Activated T-cell treated with anti-CD3 and anti-CD28 coated beads for 48 hours (primary cell): ENCODE measurements around the gene PSMD6.

ENCODE experiments used
- DNase-seq: peaks from one replicate; pipeline ENCODE4 v3.0.0-alpha.2; 2020; ENCODE audit warnings: low read depth

The PSMD6 gene

DNA sequence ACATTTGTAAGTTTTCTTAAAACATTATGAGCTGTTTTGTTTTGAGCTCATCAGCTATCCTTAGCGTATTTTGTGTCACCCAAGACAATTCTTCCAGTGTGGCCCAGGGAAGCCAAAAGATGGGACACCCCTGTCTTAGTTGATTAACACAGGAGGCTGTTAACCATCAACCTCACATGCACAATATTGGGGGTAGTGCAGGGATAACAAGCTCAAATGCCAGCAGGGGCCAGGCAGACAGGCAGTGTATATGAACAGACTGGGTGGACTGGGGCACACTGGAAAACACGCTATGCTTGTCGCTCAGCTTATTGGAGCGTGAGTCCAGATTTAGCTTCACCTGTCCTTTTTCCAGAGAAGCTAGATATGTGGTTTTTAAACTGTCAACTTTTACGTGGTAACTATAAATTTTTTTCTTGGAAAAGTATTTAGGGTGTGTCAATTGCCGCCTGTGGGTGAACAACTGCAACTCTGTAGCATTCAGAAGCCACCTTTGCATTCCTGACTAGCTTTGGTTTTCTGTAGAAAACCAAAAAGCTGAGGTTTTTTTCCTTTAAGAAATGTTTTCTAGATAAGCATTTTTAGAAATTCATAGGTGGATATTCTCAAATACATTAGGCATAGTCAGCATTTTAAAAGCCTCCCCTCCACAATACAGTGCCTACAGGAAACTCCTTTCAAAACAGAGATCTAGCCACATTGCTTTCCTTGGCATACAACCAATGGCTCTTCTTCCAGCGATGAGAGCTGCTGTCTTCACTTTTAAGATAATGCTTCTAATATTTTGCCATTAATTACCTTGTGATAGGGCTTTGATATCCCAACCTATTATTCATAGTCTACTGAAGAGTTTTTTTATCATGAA lies 14.6 kb downstream of the PSMD6 start:
- DNase-seq, result no peak

DNA sequence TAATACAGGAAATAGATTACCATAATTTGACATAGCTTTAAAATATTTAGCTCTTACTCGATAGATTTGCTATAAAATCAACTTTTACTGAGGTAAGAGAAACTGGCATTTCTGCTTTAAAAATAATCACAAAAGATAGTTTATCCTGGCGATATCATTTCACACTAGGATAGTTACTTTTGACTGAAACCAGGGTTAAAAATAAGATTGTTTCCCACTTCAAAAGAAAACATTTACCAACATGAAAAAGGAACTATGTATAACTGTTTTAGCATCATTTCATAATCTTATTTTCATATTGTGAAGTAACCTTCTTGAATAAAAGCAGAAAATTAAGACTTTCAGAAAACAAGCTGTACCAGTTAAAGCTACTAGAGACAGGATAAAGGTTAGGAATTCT lies 15.3 kb downstream of the PSMD6 start:
- no peak for DNase-seq

DNA sequence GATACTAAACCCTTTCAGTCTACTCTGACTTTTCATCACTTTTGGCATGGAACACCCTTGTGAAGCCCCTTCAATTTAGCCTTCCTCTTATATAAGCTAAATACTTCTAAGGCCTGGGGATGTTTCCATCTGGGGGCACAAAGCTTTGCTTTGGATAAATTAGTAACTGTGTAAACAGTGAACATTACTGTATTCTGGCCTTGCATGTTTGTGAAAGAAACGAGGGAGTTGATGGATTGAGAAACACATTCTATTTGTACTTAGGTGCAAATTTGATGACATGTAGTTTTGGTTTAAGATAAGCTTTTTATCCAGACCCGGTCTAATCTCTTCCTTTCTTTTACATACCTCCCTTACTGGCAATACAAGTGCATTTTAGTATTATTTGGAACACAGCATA lies 19.7 kb downstream of the PSMD6 start:
- DNase-seq, result no peak

DNA sequence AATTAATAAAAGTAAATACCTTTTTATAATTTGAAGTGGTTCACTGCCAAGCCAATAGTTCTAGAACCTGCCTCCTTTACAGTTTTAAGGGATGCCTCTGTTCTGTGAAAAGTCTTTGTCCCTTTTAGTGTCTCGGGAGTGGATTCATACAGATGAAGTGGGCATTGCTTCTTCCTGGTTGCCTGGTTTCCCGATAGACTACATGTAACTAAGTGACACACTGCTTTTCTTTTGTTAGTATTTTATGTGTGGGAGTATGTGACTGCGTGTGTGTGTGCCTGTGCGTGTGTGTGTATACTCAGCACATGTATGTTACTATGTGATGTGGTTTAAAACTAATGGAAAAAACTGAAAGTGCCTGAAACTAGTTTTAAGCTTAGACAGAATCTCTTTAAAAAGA lies 21.1 kb downstream of the PSMD6 start:
- DNase-seq, result no peak

DNA sequence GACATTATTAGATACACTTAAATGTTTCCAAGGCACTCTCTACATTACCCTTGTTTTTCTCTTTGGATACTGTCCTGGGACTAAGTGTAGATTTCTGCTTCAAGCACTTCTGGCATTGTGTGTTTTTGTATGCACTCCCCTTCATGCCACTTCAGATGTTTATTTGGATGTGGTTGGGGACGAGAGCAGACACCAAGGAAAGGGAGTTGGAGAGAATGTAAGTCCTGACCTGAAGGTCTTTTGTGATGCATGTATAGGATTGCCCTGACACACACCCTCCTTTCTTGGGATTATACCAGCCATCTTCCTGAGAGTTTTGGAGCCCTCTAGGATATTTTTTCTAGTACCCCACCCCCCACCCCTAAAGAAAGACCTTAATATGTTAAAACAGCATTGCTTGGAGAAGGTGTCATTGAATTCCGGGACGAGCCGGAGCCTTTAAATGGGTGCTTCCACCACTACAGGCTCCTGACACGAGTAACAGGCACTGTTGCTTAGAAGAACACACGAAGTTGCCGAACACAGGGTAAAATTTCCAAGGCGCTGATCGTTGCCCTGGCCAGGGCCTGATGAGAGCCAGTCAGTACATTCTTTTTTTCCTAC lies 22.7 kb downstream of the PSMD6 start:
- no peak for DNase-seq

DNA sequence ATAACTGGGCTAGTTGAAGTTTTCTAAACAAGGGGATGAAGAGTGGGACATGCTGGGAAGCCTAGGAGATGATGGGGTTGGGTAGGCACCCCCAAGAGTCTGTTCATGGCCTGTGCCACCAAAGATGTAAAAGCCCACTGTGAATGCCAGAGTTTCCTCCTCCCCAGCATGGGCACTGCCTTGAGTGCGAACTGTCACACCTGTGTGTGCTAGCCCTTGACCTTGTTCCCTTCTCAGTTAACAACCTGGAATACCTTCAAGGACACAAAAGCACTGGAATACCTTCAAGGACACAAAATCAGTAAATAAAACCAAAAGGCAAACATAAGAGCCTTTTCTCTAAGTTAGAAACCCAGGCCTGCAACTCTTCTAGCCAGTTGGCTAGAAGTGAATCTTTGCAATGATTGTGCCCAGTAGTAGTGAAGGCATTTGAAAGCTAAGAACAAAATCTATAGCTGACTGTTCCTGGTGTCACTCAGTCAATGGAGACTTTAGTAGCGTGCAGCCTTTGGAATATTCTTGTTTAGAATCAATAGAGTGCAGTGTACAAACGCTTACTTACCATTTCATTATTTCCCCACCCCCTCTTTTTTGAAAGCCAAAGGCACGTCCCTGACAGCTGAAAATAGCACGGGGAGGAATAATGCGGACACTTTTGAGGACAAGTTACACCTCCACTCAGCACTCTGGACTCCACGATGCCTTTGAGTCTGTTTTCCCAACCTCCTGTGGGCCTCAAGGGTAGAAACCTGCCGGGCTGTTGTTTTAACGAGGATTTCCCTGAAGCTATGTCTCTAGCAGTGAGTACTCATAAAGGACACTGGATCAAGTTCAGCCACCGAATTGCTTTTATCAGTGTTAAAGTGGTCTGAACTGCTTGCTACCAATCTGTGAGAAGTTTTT lies 24.2 kb downstream of the PSMD6 start:
- DNase-seq, result no peak

DNA sequence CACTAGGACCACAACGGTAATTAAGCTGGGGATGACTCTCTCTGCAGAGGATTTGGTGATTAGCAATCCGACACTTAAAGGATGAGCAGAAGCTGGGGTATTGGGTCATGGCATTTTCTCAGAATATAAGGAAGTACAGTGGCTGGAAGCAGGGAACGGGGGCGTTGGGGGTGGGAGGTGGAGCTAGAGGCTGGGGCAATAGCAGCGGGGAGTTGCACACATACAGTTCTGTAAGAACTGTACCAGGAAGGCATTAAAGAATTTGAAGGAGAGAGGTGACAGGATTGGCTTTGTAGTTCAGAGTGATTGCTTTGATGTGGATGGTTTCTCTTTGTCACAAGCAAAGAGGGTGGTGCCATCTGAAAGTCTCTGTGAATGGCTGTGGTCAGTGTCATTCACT lies 28.2 kb downstream of the PSMD6 start:
- no peak for DNase-seq

DNA sequence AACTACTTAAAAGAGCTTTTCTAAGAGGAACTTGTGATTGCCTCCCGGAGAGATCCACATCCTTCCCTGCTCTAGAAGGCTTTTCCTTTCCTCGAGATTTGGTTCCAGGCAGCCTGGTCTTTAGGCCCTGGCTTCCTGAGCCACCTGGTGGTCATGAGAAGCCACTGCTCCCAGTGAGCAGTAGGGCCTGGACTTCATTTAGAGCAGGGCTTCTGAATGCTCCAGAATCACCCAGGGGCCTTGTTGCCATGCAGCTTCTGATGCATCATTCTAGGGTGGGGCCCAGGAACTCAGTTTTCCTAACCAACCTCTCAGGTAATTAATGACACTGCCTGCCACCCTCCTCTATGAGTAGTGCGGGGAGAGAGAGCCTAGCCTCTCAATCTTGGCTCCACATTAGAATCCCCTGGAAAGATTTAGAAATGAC lies 29.6 kb downstream of the PSMD6 start:
- peak; percentile 20 for DNase-seq

DNA sequence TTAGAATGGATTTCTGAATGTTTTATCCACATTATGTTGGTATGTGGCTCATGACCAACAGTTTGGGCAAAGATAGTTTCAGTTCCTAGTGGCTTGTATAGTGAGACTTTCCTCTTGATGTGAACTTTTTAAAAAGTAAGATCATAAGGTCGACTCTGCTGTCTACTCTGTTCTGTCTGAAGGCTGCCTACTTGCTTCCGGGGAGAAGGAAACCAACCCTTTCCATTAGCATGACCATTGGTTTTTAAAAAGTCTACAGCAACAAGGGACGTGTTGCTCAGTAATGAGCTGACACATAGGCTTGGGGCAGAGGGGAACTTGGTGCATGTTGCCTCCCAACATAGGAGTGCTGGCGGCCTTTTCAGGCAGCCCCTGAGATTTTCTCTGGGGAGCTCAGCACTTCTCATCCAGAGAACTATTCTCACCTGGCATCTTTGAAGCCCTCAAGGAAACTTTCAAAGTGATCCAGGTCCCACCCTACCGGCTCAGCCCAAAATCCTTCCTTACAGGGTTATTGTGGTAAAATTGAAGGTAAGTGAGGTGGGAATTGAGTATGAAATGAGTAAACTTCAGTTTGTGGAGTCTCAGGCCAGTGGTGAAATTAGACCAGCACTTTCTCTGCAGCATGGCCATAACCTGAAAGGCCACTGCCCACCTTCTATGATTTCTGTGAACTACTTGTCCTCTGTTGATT lies 30.6 kb downstream of the PSMD6 start:
- DNase-seq, result no peak

DNA sequence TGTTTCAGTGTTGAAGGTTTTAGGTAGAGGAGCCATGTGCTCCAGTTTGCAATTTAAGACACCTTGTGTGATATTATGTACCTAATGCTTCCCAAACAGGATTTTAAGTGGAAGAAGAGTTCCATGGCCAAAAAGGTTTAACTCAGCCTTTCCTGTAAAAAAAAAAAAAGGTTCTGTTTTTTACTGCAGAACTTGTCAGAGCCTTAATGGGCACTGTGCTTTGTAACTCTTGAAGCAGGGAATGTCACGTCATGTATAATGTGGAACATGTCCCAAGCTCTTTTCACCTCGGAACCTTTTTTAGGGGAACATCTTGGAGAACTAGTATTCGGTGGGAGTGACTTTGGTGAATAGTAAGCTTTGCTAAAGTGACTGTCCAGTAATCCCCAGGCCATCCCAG lies 31.6 kb downstream of the PSMD6 start:
- DNase-seq, result no peak

DNA sequence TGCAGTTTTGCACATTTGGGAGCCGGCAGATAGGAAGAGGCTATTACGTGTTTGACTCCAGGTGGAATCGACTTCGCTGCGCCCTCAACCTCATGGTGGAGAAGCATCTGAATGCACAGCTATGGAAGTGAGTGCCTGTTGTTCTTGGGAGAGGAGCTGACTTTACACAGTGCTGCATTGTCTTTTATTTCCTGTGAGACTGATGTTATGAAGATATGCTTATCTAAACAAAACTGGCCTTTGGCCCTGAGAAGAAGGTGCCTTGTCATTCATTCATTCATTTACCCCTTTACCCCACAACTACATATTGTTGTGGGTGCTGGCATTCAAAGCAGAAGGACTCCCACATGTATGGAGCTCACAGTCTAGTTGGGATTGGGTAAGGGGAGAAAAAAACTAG lies 32.6 kb downstream of the PSMD6 start:
- DNase-seq, result no peak

DNA sequence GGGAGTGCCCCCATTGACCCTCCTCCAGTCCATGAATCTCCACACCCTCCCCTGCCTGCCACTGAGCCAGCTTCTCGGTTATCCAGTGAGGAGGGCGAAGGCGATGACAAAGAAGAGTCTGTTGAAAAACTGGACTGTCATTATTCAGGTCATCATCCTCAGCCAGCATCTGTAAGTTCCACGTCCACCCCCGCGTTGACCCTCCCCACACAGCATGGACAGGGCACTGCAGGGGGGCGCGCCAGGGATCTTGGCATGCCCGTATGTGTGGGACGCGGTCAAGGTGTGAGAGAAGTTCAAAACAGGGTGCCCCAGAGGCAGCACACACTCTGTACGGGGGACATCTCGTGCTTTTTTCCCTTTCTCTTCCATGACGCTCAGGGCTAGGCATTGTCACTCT lies 33.1 kb downstream of the PSMD6 start:
- DNase-seq, result no peak

DNA sequence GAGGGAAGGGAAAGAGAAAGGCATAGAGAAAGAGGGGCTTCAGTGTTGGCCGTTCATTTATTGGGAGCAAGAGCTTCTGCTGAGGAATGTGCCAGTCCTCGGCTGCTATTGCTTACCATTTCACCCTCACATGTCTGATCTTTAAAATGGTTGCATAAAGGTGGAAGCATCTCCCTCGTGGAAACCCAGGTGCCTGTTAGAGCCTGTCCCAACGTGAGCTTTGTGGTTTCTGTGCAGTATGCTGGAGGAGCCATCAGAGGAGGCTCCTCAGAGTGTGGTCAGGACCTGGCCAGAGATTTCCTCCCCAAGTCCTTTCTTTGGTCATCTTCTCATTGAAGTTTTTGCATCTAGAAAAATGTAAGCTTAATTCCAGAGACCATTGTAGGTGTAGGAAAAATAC lies 34.4 kb downstream of the PSMD6 start:
- DNase-seq, result no peak

DNA sequence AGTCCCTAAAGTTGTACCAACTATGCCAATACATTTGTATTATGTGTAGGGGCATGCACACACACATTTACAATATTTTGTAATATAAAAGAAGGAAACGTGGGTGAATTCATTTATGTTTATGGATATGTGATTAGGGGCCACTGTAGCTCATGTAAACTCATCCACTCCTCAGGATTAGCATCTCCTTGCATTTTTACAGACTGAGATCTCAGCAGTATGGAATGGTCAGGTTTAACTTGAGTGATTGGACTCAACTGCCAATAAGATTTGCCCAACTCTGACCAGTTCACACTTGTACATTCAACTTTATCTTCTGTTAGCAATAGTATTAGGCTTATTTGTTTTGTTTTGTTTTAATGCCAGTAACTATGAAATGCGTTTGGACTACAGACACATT lies 36.5 kb downstream of the PSMD6 start:
- DNase-seq, result no peak

DNA sequence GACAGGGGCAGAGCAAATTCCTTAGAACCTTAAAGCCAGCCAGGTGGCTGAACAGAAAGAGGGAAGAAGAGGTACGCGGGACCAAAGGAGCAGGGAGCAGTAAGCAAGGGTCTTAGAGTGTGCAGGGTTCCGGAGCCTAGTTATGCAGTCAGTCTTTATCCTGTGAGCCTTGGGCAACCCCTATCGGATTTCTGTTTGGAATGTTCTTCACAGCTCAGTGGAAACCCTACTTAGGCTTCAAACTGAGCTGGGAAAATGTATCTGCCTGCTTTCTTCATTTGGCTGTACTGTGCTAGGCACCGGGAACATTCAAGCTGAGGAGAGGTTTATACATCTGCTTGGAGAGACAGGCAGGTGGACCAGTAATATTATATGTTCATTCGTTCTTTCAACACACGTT lies 37.1 kb downstream of the PSMD6 start:
- DNase-seq, result no peak

DNA sequence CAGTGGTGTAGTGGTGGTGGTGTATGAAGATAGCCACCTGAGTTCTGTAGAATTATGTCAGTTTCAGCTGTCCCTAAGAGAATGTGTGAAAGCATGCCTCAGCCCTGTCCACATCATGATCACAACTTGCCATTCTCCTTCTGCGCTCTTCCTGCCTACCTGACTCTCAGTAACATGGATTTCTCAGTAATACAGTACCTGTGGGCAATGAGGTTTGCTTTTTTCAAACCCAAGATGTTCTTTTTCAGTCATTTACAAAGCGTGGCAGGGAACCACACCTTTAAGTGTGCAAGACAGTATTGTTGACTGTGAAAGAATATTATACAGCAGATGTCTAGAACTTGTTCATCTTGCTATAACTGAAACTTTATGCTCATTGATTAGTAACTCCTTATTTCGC lies 38.9 kb downstream of the PSMD6 start:
- no peak for DNase-seq

DNA sequence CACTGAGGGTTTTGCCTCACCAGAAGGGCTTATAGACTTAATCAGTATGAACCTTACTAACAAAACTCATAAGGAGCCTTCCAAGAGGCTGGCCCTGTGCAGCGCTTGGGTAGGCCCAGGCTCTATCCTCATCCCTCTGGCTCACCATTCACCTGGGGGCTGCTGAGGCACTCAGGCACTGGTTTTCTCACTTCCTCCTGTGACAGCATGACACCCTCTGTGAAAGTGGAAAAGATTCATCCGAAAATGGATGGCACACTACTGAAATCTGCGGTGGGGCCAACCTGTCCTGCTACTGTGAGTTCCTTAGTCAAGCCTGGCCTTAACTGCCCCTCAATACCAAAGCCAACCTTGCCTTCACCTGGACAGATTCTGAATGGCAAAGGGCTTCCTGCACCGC lies 41.3 kb downstream of the PSMD6 start:
- DNase-seq, result no peak

DNA sequence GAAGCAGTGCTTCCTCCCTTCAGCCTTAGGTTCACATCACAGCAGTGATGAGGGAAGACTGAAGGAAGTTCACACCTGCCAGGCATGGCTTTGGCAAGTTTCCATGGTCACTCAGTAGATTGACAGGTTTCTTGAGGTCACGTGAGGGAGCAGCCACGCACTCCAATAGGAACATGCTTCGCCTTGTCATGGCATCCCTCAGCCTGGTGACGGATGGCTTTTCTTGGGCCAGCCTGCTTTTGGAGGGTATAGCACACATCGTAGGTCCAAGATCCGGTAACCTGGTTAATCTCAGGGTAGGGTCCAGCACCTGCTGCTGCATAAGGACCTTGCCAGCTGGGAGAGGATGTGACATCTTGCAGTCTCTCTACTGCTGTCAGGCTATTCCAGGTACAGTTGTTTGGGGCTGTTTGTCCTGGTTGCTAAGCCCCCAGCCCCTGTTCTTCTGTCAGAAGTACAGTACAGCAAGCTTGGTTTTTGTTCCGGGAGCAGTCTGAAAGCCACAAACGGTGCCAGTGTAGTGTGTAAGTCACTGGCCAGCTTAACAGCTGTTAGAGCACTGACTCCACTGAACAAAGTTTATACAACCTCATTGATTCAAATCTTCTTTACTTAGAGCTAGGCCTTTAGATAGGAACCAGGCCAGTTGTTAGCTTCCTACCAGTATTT lies 42.3 kb downstream of the PSMD6 start:
- DNase-seq, result no peak

DNA sequence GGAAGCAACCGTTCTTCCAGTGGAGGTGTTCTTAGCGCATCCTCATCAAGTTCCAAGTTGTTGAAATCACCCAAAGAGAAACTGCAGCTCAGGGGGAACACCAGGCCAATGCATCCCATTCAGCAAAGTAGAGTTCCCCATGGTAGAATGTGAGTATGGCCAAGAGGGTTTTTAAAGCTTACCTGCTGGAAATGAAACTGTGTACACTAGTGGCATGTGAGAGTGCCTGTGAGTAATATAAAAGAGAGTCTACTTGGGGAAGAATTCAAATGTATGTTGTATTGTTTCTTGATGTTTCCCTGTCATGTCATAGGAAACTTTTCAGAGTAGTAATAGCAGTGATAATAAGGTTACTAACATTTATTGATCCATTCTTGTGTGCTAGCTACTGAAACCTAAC lies 43.3 kb downstream of the PSMD6 start:
- no peak for DNase-seq

DNA sequence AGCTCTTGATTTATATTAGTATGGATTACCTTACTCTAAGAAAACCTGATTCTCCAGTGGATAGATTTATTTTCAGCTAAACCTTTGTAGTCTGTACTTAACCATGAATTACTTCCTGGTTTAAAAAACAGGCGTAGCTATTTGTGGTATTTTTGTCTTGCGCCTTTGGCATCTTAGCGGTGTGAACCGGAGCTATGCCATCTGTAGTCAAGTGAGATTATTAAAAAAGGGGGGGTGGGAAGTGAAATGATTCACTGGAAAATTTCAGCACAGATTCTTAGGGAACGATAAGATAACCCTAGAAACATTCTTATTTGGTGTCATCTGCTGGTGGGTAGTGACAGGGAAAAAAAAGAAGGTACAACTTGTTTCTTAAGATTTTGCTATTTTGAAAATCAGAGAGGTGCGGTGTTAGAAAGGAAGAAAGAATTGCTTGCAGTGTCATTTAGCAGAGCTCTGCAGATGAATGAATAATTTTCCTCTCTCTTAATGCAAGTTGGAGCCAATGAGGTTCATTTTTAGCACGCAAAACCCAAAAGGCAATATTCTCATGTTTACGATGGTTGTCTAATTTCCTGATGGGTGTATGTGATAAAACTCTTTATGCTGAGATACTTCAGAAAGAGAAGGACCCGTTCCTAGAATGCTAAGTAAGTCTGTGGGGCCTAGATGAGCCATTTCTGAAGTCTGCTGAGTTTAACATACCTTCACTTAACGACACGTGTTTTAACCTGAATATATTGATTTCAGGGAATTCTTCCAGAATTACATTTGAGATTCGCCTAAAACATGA lies 44.0 kb downstream of the PSMD6 start:
- no peak for DNase-seq

DNA sequence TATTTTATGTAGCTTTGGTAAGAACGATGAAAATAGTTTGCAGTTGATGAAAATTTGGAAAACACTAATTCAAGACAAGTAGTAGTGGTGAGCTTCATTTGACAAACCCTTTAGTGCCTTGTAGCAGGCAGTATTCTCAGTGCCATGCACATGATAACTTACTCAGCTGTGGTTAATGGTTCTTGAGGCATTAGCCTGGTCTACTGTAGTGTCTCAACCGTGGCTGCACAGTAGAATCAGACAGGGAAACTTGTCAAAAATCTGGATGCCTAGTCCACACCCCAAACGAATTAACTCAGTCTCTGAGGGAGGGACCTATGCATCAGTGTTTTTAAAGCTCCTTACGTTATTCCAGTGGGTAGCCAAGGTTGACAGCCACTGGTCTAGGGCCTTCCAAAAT lies 45.4 kb downstream of the PSMD6 start:
- no peak for DNase-seq
